WTC11 (cell line): ENCODE measurements around the gene PNRC1. TPM values are rescaled to one million over a fixed set of nuclear protein-coding genes. Genes with fewer than 3 reads are reported as not detected.

Experiments
- ATAC-seq: fragments of 200-7000 bp; cut with Tn5 transposase; 2 replicates; pipeline ENCODE4 v1.10.0; 2021; ENCODE audit warnings: mild to moderate bottlenecking, moderate library complexity
- CTCF ChIA-PET: fragments of 300-600 bp; sonication (Branson Sonifier 250); formaldehyde crosslinking; loops from one replicate; lab custom pipeline; 2021; ENCODE audit warnings: antibody characterized with exemption; lab: Charles Lee
- POLR2A ChIA-PET: fragments of 350-600 bp; sonication (Branson Sonifier 250); formaldehyde crosslinking; loops from one replicate; lab custom pipeline; 2021; ENCODE audit warnings: antibody characterized with exemption; lab: Charles Lee
- DNase-seq: peaks from one replicate; pipeline ENCODE4 v3.0.0; 2021; ENCODE audit warnings: low spot score
- H3K27ac Mint-ChIP-seq: 2 replicates; pipeline ENCODE4 v1.8.0; 2021; ENCODE audit warnings: mixed read lengths
- H3K27me3 Mint-ChIP-seq: 2 replicates; pipeline ENCODE4 v1.8.0; 2021; ENCODE audit warnings: low read depth, mild to moderate bottlenecking, moderate library complexity, mixed read lengths
- H3K36me3 Mint-ChIP-seq: 2 replicates; pipeline ENCODE4 v1.8.0; 2021; ENCODE audit warnings: mixed read lengths
- H3K4me1 Mint-ChIP-seq: 2 replicates; pipeline ENCODE4 v1.8.0; 2022; ENCODE audit warnings: mixed read lengths
- H3K4me3 Mint-ChIP-seq: 2 replicates; pipeline ENCODE4 v1.8.0; 2021; ENCODE audit warnings: mild to moderate bottlenecking, moderate library complexity, mixed read lengths
- H3K9me3 Mint-ChIP-seq: 2 replicates; pipeline ENCODE4 v1.8.0; 2021; ENCODE audit warnings: mixed read lengths
- AR ChIP-seq: fragments of 250-450 bp; sonication (Bioruptor Pico); IDR thresholded peaks from 2 replicates; pipeline ENCODE4 v1.9.0; 2021; ENCODE audit warnings: mild to moderate bottlenecking
- ATF2 ChIP-seq: sonication (generic); formaldehyde crosslinking; IDR thresholded peaks from 2 replicates; pipeline ENCODE4 v1.8.1; 2022; ENCODE audit warnings: low read depth, missing genetic modification reagents, borderline replicate concordance
- ATF3 ChIP-seq: sonication (generic); formaldehyde crosslinking; conservative IDR thresholded peaks from 2 replicates; pipeline ENCODE4 v1.8.1; 2022; ENCODE audit warnings: mild to moderate bottlenecking, missing genetic modification reagents
- CTCF ChIP-seq: fragments of 200-600 bp; IDR thresholded peaks from 2 replicates; pipeline ENCODE4 v1.8.0; 2022; ENCODE audit warnings: antibody characterized with exemption
- EMX1 ChIP-seq: fragments of 250-450 bp; sonication (Bioruptor Pico); IDR thresholded peaks from 2 replicates; pipeline ENCODE4 v1.8.0; 2021; ENCODE audit warnings: mild to moderate bottlenecking
- JUN ChIP-seq: sonication (generic); formaldehyde crosslinking; IDR thresholded peaks from 2 replicates; pipeline ENCODE4 v1.8.0; 2023; ENCODE audit warnings: mild to moderate bottlenecking, missing genetic modification reagents
- MLX ChIP-seq: sonication (generic); formaldehyde crosslinking; IDR thresholded peaks from 2 replicates; pipeline ENCODE4 v1.8.1; 2023; ENCODE audit warnings: mild to moderate bottlenecking, missing genetic modification reagents, moderate library complexity
- NFATC4 ChIP-seq: fragments of 250-450 bp; sonication (Bioruptor Pico); IDR thresholded peaks from 2 replicates; pipeline ENCODE4 v1.9.0; 2021; ENCODE audit warnings: mild to moderate bottlenecking
- NFE2L1 ChIP-seq: sonication (generic); formaldehyde crosslinking; IDR thresholded peaks from 2 replicates; pipeline ENCODE4 v1.8.1; 2023; ENCODE audit warnings: missing genetic modification reagents
- NR1H2 ChIP-seq: sonication (generic); formaldehyde crosslinking; IDR thresholded peaks from 2 replicates; pipeline ENCODE4 v1.9.0; 2021; ENCODE audit warnings: mild to moderate bottlenecking, moderate library complexity, missing genetic modification reagents
- NR2C2 ChIP-seq: sonication (generic); formaldehyde crosslinking; IDR thresholded peaks from 2 replicates; pipeline ENCODE4 v1.8.0; 2022; ENCODE audit warnings: mild to moderate bottlenecking, missing genetic modification reagents
- PRRX2 ChIP-seq: fragments of 250-450 bp; sonication (Bioruptor Pico); IDR thresholded peaks from 2 replicates; pipeline ENCODE4 v1.8.0; 2021; ENCODE audit warnings: mild to moderate bottlenecking
- TCF7 ChIP-seq: sonication (generic); formaldehyde crosslinking; IDR thresholded peaks from 2 replicates; pipeline ENCODE4 v1.8.0; 2022; ENCODE audit warnings: mild to moderate bottlenecking, low read depth, missing genetic modification reagents, moderate library complexity
- TEAD4 ChIP-seq: sonication (generic); formaldehyde crosslinking; IDR thresholded peaks from 2 replicates; pipeline ENCODE4 v1.8.0; 2022; ENCODE audit warnings: mild to moderate bottlenecking, missing genetic modification reagents
- USF2 ChIP-seq: sonication (generic); formaldehyde crosslinking; IDR thresholded peaks from 2 replicates; pipeline ENCODE4 v1.8.1; 2023; ENCODE audit warnings: mild to moderate bottlenecking, missing genetic modification reagents, moderate library complexity
- ZBTB21 ChIP-seq: sonication (generic); formaldehyde crosslinking; IDR thresholded peaks from 2 replicates; pipeline ENCODE4 v1.8.1; 2023; ENCODE audit warnings: mild to moderate bottlenecking, missing genetic modification reagents, borderline replicate concordance
- ZNF138 ChIP-seq: sonication (generic); formaldehyde crosslinking; conservative IDR thresholded peaks from 2 replicates; pipeline ENCODE4 v1.8.1; 2022; ENCODE audit warnings: mild to moderate bottlenecking, moderate library complexity, missing genetic modification reagents
- ZNF219 ChIP-seq: sonication (generic); formaldehyde crosslinking; IDR thresholded peaks from 2 replicates; pipeline ENCODE4 v1.8.0; 2023; ENCODE audit warnings: missing genetic modification reagents, mild to moderate bottlenecking, borderline replicate concordance
- ZNF416 ChIP-seq: fragments of 250-450 bp; sonication (Bioruptor Pico); IDR thresholded peaks from 2 replicates; pipeline ENCODE4 v1.9.0; 2021; ENCODE audit warnings: mild to moderate bottlenecking, inconsistent platforms
- ZNF423 ChIP-seq: fragments of 250-450 bp; sonication (Bioruptor Pico); IDR thresholded peaks from 2 replicates; pipeline ENCODE4 v2.1.2; 2022; ENCODE audit warnings: mild to moderate bottlenecking, moderate library complexity
- total RNA-seq: library from RNA; stranded (reverse); gene quantifications from 3 replicates; pipeline ENCODE4 v1.2.3, GENCODE V29; 2021

Gene PNRC1
- total RNA-seq, 1 experiment from 2014 or later: 39.0 TPM

- TF ChIP-seq ATF2 (CRISPR knock-in tag): no peak
- no peak for TF ChIP-seq ATF3 (CRISPR knock-in tag)
- TF ChIP-seq NR1H2 (CRISPR knock-in tag): no peak
- no peak for TF ChIP-seq EMX1 (CRISPR knock-in tag)
- no peak for TF ChIP-seq AR (CRISPR knock-in tag)
- TF ChIP-seq, all 79 proteins: peak for 29
These were observed 1.1 kb downstream of the PNRC1 start (continued) for GRCh38 chr6:89081423-89082322.

- ChIA-PET POLR2A (interaction anchor here (0.6 kb wide), 1 partner anchor 10 kb away, joined by 3 read pairs; no protein-coding TSS in a partner anchor), CTCF (interaction anchor here (0.6 to 1.5 kb wide), 3 partner anchors 99 to 175 kb away, joined by 3 to 4 read pairs (median 3); no protein-coding TSS in a partner anchor)
- peak overlapping the region; percentile 98 for H3K27ac Mint-ChIP-seq
- TF ChIP-seq ZBTB21 (CRISPR knock-in tag) (no peak), NFATC4 (CRISPR knock-in tag) (no peak)
- no peak for ATAC-seq
- H3K27me3 Mint-ChIP-seq: peaks cover 7% of the 10 kb centered on the region
- H3K9me3 Mint-ChIP-seq: no peaks in the 10 kb centered on the region
- H3K36me3 Mint-ChIP-seq: peaks cover 11% of the 10 kb centered on the region
- peaks cover 48% of the 10 kb centered on the region for H3K4me1 Mint-ChIP-seq
- peak overlapping the region; percentile 83 for H3K4me3 Mint-ChIP-seq
- no peak for DNase-seq
These were observed 1.9 kb downstream of the PNRC1 start for GRCh38 chr6:89082486-89082891.

GRCh38 chr6:89084542-89084941, 4.0 kb downstream of the PNRC1 start:
- Mint-ChIP-seq H3K36me3 (peaks cover 11% of the 10 kb centered on the region), H3K4me3 (peak overlapping the region; percentile 46), H3K27ac (peak overlapping the region; percentile 28), H3K27me3 (peaks cover 6% of the 10 kb centered on the region), H3K9me3 (no peaks in the 10 kb centered on the region), H3K4me1 (peaks cover 41% of the 10 kb centered on the region)
- no peak for TF ChIP-seq ZNF416 (CRISPR knock-in tag)
- ChIA-PET CTCF (interaction anchor here (2.5 kb wide), 1 partner anchor 102 kb away, joined by 16 read pairs; no protein-coding TSS in a partner anchor), POLR2A (interaction anchor here (0.9 to 1.0 kb wide), 2 partner anchors 14 to 101 kb away, joined by 4 to 5 read pairs; no protein-coding TSS in a partner anchor)
- no peak for DNase-seq
- no peak for ATAC-seq

- no peak for DNase-seq
- CTCF ChIA-PET: interaction anchor here (0.8 to 2.5 kb wide), 3 partner anchors 32 to 197 kb away, joined by 3 to 16 read pairs (median 4); no protein-coding TSS in a partner anchor
- peaks cover 11% of the 10 kb centered on the region for H3K36me3 Mint-ChIP-seq
- H3K9me3 Mint-ChIP-seq: no peaks in the 10 kb centered on the region
- peak overlapping the region; percentile 46 for H3K4me3 Mint-ChIP-seq
- peak overlapping the region; percentile 28 for H3K27ac Mint-ChIP-seq
- H3K27me3 Mint-ChIP-seq: peaks cover 6% of the 10 kb centered on the region
- POLR2A ChIA-PET: interaction anchor here (0.9 to 1.0 kb wide), 2 partner anchors 14 to 101 kb away, joined by 4 to 5 read pairs; no protein-coding TSS in a partner anchor
- ATAC-seq: no peak
- H3K4me1 Mint-ChIP-seq: peaks cover 44% of the 10 kb centered on the region
- no peak for TF ChIP-seq TEAD4 (CRISPR knock-in tag)
- no peak for TF ChIP-seq NFATC4 (CRISPR knock-in tag)
- TF ChIP-seq TCF7: no peak
- no peak for TF ChIP-seq MLX
- TF ChIP-seq NR2C2 (CRISPR knock-in tag): no peak
- TF ChIP-seq ZNF423: no peak
- no peak for TF ChIP-seq CTCF
- no peak for TF ChIP-seq ZNF219 (CRISPR knock-in tag)
- TF ChIP-seq JUN: no peak
- no peak for TF ChIP-seq USF2
- TF ChIP-seq ZNF138 (CRISPR knock-in tag): no peak
- no peak for TF ChIP-seq NFE2L1
- TF ChIP-seq PRRX2 (CRISPR knock-in tag): no peak
These were observed 4.4 kb downstream of the PNRC1 start for GRCh38 chr6:89084954-89085353.
